Suprapubic skin (tissue), 3 donors: ENCODE data around the gene GABARAPL2.

Experiments
- POLR2A ChIP-seq, 2 donors: fragments of 450-650 bp; IDR thresholded peaks; one replicate each; pipeline ENCODE4 v1.6.1; 2017; ENCODE audit warnings: antibody characterized with exemption in 2 of 2, mild to moderate bottlenecking in 2 of 2, moderate library complexity in 2 of 2
- TF ChIP-seq, protein P1 (sequence below), 2 donors: fragments of 200-600 bp in 1 of 2; fragments of 450-650 bp in 1 of 2; sonication (generic) in 1 of 2; IDR thresholded peaks; one replicate each; pipeline ENCODE4 v1.5.1; 2016 to 2019; ENCODE audit warnings: antibody characterized with exemption in 2 of 2, mild to moderate bottlenecking in 1 of 2, moderate library complexity in 1 of 2

DNA sequence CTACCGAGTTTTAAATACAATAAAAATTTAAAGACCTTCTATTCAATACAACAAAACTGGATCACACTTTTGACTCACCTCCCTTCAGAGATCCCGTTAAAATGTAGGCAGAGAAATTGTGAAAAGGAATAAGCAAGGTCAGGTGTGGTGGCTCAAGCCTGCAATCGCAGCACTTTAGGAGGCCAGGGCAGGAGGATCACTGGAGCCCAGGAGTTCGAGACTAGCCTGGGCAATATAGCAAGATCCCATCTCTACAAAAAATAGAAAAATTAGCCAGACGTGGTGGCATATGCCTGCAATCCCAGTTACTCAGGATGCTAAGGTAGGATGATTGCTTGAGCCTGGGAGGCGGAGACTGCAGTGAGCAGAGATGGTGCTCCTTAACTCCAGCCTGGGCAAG is 47.0 kb upstream of the GABARAPL2 start:
- no peak for TF ChIP-seq POLR2A (IDR thresholded peaks at IDR 0.05)
- TF ChIP-seq, protein P1, sequence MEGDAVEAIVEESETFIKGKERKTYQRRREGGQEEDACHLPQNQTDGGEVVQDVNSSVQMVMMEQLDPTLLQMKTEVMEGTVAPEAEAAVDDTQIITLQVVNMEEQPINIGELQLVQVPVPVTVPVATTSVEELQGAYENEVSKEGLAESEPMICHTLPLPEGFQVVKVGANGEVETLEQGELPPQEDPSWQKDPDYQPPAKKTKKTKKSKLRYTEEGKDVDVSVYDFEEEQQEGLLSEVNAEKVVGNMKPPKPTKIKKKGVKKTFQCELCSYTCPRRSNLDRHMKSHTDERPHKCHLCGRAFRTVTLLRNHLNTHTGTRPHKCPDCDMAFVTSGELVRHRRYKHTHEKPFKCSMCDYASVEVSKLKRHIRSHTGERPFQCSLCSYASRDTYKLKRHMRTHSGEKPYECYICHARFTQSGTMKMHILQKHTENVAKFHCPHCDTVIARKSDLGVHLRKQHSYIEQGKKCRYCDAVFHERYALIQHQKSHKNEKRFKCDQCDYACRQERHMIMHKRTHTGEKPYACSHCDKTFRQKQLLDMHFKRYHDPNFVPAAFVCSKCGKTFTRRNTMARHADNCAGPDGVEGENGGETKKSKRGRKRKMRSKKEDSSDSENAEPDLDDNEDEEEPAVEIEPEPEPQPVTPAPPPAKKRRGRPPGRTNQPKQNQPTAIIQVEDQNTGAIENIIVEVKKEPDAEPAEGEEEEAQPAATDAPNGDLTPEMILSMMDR (IDR thresholded peaks at IDR 0.05), result no peak
